ENCODE measurements around the gene NSG2.

Gene NSG2

DNA sequence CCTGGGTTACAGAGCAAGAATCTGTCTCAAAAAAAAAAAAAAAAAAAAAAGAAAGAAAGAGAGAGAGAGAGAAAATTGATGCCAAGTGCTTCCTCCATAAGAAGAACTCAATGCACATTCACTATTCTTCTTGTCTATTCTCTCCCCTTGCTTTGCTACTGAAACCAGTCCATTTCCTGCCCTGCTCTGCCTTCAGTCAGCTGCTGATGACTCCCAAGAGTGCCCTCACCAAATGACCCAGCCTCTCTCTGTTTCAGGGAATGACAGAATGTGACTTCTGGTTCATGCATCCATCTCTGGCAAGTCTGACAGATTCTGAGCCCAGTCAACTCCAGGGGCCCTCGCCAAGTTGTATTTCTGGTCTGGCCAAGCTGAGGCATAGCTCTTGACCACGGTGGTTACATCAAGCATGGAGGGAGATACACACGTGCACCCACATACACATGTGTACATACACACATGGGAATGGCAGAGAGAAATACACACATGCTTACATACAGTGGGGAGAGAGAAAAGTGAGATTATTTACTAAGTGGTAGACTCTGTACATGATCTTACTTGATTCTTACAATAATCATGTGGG is 106.2 kb downstream of the NSG2 start:
- DNase-seq (ENCODE audit: low spot score): no peak

- no peak for DNase-seq (ENCODE audit: low spot score)
Observed at GRCh38 chr5:174154559-174154958, 109.1 kb downstream of the NSG2 start.

DNA sequence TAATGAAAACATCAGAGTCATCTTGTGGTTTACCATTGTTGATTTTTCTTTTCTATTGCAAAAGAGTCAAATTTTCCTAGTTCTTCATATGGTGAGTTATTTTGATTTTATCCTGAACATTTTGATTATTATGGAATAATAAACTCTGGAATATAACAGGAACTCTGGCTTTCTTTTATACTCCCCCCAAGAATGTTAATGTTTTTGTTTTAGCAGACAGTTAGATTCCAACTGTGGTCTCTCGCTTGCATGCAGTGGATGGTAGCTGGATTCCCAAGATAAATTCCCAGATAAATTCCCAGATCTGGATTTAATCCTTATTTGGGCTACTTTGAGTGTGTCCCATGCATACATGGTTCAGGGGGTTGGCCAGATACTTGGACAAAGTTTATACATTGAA is 109.8 kb downstream of the NSG2 start:
- no peak for DNase-seq (ENCODE audit: low spot score)

DNA sequence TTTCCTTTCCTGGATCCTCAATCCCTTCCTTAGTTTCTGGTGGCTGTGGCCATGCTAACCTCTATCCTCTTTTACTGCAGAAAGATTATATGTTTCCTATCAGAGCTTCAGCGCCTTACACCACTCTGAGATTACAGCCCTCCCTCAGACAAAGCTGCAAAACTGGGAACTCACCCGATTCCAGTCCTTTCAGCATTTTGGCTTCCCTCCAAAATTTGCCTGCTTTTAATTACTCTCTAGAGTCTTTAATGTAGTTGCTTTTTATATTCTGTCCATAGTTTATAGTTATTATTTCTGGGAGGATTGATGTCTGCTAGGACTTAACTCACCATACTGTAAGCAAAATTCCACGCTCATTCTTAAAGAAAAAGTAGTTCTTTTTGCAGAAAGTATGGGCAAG is 110.2 kb downstream of the NSG2 start:
- DNase-seq (ENCODE audit: low spot score): no peak

- no peak for DNase-seq (ENCODE audit: low spot score)
Observed at GRCh38 chr5:174157048-174157447, 111.5 kb downstream of the NSG2 start.

Data from LoVo (cell line).